Subcutaneous adipose tissue (tissue), 4 donors: ENCODE data around the gene PRPH2. TPM values are rescaled to one million over a fixed set of nuclear protein-coding genes. Genes with fewer than 3 reads are reported as not detected.

ENCODE experiments used
- total RNA-seq, 4 donors: library from RNA; depleted of rRNA; stranded (reverse); fragments of >200 nt; gene quantifications; one replicate each; pipeline ENCODE4 v1.1.0, GENCODE V29; 2016
- TF ChIP-seq, protein P1 (sequence below): fragments of 450-650 bp; IDR thresholded peaks from one replicate; pipeline ENCODE4 v1.5.1; 2016; ENCODE audit warnings: low read depth, mild to moderate bottlenecking, control low read depth, antibody characterized with exemption, moderate library complexity

Gene PRPH2
- total RNA-seq, 4 donors from 2014 or later = 0.16 to 0.57 (median 0.39) TPM

DNA sequence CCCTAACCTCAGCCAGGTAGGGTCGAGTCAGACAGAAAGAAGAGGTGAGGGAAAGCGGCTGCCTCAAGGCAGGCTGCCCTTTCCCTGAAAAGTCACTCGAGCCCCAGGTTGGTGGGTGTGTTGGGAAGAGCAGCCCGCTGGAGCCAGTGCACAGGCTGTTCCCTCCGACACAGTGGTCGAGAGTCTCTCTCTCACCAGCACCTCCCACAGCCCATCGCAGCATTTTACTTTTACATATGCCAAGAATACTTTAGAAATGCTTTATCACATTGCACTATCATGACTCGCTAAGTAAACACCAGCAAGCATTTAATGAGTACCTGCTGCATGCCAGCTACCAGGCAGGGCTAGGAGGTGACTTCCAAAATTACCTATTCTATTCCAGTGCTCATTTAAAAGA lies 1.7 kb downstream of the PRPH2 start:
- TF ChIP-seq, protein P1, sequence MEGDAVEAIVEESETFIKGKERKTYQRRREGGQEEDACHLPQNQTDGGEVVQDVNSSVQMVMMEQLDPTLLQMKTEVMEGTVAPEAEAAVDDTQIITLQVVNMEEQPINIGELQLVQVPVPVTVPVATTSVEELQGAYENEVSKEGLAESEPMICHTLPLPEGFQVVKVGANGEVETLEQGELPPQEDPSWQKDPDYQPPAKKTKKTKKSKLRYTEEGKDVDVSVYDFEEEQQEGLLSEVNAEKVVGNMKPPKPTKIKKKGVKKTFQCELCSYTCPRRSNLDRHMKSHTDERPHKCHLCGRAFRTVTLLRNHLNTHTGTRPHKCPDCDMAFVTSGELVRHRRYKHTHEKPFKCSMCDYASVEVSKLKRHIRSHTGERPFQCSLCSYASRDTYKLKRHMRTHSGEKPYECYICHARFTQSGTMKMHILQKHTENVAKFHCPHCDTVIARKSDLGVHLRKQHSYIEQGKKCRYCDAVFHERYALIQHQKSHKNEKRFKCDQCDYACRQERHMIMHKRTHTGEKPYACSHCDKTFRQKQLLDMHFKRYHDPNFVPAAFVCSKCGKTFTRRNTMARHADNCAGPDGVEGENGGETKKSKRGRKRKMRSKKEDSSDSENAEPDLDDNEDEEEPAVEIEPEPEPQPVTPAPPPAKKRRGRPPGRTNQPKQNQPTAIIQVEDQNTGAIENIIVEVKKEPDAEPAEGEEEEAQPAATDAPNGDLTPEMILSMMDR = no peak

DNA sequence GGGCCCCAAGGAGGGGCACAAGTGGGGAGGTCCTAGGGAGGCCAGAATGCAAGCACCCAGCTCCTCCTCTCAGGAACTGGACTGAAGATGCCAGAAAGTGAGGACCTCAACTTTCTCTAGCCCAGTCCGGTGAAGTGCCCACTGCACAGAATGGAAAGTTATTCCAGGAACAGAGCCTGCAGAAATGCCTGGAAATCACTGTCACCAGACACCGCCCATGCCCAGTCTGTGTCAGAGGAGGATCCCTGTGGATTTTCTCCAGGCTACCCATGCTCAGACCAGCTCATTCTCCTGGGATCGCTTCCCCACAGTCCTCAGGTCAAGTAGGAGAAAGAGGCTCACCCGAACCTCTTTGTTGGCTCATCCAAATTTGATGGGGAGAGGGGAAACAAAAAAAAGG lies 6.5 kb downstream of the PRPH2 start:
- TF ChIP-seq, protein P1 = no peak

DNA sequence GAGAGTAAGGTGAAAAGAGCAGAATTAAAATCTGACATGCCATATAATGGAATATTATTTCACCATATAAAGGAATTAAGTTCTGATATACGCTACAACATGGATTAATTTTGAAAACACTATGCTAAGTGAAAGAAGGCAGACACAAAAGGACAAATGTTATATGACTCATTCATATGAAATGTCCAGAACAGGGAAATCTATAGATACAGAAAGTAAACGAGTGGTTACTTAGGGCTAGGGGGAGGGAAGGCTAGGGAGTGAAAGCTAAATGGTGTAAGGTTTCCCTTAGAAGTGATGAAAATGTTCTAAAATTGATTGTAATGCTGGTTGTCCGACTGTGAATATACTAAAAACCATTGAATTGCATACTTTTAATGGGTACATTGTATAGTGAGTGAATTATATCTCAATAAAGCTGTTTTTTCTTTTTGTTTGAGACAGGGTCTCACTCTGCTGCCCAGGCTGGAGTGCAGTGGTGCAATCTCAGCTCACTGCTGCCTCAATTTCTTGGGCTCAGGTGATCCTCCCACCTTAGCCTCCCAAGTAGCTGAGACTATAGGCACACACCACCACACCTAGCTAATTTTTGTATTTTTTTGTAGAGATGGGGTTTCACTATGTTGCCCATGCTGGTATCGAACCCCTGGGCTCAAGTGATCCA lies 8.2 kb downstream of the PRPH2 start:
- TF ChIP-seq, protein P1 = no peak

DNA sequence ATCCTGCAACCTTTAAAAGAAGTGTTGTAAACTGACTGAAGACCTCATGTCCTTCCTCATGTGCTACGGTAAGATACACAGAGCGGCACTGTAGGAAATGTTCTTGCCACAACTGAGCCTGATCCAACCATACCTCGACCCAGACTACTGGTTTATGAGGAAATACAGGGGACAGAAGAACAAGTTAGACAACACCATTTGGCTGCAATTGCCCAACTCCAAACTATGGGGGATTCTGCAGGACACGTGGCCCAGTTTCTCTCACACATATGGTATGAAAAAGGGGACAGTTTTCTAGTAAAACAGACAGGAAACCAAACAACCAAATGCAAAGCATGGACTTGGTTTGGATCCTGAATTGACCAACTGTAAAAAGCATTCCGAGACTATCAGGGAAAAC lies 10.5 kb downstream of the PRPH2 start:
- TF ChIP-seq, protein P1 = no peak

DNA sequence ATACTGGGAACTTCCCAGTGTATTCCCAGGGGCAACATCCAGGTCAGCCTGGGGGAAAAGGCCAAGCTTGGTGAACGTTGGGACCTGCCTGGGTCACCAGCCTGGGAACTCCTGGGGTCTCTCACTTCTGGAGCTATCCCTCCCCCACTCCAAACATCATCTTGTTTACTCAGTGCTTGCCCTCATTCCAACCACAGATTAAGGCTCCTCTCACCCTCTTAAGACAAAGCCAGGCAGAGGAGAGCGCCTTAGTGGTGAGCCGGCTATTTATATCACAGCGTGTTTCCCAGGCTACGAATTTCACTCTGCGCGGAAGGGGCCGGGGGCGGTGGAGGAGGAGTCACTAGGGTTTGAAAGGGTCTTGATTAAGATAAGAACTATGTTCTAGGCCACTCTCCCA lies 12.1 kb downstream of the PRPH2 start:
- TF ChIP-seq, protein P1 = no peak

DNA sequence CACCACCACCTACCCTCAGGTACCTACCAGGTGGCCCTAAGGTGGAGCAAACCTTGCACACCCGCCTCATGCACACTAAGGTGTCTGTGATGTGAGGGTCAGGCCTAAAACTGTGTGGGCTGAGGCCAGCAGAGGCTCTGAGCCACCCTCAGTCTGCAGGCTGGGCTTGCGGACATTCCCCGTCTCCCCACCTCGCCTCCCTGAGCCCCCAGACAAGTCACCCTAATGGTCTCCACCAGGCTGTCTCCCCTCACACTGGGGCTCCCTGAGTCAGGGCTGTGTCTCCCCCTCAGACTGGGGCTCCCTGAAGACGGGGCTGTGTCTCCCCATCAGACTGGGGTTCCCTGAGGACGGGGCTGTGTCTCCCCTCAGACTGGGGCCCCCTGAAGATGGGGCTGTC lies 12.5 kb downstream of the PRPH2 start:
- TF ChIP-seq, protein P1 = no peak

DNA sequence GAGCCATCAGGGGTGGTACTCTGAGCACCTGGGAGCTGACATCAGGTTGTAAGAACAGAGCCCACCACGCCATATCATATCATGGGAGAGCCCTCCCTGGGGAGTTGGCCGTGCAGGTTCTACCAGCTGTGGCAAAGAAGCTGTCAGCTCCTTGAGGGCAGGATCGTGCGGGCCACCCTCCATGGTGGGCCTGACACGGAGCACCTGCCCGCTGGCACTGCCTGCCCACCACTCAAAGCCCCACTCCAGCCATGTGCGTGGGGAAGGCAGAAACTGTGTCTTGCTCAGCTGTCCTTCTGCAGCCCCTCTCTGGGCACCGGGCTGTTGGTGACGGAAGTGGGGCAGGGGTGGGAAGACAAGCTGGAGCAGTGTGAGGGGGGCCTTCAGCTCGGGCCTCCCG lies 14.3 kb downstream of the PRPH2 start:
- TF ChIP-seq, protein P1 = no peak
